HG02571 (cell line): ENCODE measurements around the gene GTF2H4.
"Not testable (repeated sequence)": the region's sequence is repeated elsewhere in the genome, so short reads cannot be mapped to it uniquely, and the experiment has no call there.

ENCODE experiments used
- ATAC-seq: cut with Tn5 transposase; IDR thresholded peaks from one replicate; pipeline ENCODE4 v1.9.1; 2021; ENCODE audit warnings: mild to moderate bottlenecking, moderate library complexity; ENCODE audit not compliant: unreplicated experiment

GTF2H4 gene

DNA sequence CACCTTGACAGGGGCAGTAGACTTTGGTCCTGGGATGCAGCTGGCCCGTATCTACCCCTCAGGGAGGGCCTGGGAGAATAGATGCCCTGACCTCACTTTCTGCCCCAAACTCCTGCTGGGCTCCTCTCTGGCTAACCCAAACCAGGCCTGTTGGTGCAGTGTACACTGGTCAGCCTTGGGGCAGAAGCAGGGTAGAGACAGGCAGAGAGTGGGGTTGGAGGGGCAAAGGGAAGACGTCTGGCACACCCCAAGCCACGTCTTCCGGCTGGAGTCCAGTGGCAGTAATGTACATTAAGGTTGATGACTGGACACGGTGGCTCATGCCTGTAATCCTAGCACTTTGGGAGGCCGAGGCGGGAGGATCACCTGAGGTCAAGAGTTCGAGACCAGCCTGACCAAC lies 14.3 kb upstream of the GTF2H4 start:
- ATAC-seq, result no peak

DNA sequence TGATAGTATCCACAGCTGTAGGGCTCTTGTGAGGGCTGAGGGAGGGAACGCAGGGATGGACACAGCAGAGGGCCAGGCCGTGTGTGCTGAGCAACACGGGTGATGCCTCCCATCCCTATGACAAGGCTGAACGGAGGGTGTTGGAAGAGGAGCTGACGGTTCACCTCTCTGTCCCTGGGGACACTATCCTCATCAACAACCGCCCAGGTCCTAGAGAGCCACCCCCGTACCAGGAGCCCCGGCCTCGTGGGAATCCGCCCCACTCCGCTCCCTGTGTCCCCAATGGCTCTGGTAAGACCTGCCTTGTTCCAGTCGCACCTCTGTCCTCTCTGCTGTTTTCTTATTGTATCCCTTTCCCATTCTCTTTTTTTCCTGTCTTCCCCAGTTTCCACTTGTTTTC lies 13.6 kb upstream of the GTF2H4 start:
- no peak for ATAC-seq

DNA sequence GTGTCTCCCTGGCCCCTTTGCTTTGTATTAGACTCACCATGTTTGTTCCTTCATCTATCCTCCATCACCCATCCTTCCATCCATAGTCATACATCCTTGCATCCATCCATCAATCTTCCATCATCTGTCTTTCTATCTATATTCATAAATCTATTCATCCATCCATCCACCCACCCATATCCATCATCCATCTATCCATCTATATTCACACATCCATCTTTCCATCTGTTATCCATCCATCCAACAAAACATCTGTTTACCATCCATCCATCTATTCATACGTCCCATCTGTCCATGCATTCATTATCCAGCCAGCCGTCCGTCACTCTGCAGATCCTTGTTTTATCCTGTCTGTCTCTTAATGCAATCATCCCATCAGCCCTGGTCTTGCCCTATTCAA lies 13.1 kb upstream of the GTF2H4 start:
- ATAC-seq, result no peak

DNA sequence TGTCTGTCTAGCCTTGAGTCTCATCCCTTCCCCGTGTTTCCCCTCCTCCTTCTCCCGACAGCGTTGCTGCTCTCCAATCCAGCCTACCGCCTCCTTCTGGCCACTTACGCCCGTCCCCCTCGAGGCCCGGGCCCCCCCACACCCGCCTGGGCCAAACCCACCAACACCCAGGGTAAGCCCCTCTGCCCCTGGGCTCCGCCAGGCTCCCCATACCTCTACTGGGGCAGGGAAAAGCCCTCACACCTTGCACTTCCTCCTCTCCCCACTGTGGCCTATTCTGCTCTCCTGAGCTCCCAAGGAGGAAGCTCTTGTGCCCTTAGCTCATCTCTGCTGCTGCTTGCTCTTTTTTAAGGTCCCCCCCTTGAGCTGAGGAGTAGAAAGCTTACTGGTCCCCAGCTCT lies 12.7 kb upstream of the GTF2H4 start:
- ATAC-seq, result no peak

DNA sequence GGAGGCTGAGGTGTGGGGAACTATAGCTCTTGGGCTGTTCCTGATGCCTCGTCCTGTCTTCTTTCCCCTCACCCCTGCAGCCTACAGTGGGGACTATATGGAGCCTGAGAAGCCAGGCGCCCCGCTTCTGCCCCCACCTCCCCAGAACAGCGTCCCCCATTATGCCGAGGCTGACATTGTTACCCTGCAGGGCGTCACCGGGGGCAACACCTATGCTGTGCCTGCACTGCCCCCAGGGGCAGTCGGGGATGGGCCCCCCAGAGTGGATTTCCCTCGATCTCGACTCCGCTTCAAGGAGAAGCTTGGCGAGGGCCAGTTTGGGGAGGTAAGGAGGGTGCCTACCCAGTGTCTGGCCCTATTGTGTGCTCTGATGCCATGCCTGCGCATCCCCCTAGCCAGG lies 11.5 kb upstream of the GTF2H4 start:
- no peak for ATAC-seq

DNA sequence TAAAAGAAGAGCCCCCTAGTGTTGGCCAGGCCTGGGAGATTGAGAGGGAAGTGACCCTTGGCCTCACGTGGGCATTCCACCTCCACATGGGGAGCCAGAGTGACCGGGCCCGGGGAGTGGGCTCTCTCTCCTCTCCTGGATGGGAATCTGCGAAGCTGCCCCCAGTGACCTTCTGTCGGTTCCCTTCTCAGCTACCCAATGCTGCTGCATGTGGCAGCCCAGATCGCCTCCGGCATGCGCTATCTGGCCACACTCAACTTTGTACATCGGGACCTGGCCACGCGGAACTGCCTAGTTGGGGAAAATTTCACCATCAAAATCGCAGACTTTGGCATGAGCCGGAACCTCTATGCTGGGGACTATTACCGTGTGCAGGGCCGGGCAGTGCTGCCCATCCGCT lies 10.1 kb upstream of the GTF2H4 start:
- no peak for ATAC-seq

DNA sequence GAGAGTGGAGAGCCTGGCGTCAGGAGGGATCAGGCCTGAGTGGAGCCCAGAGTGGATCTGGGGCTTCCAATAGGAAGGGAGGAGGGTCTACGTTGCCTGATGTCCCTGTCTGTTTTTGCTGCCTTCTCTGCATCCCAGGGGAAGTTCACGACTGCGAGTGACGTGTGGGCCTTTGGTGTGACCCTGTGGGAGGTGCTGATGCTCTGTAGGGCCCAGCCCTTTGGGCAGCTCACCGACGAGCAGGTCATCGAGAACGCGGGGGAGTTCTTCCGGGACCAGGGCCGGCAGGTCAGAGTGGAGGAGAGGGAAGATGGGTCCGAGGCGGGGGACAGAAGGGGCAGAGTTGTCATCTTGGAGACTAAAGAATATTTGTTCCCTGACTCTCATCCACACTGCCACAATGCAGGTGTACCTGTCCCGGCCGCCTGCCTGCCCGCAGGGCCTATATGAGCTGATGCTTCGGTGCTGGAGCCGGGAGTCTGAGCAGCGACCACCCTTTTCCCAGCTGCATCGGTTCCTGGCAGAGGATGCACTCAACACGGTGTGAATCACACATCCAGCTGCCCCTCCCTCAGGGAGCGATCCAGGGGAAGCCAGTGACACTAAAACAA lies 9.2 kb upstream of the GTF2H4 start:
- ATAC-seq, result no peak

DNA sequence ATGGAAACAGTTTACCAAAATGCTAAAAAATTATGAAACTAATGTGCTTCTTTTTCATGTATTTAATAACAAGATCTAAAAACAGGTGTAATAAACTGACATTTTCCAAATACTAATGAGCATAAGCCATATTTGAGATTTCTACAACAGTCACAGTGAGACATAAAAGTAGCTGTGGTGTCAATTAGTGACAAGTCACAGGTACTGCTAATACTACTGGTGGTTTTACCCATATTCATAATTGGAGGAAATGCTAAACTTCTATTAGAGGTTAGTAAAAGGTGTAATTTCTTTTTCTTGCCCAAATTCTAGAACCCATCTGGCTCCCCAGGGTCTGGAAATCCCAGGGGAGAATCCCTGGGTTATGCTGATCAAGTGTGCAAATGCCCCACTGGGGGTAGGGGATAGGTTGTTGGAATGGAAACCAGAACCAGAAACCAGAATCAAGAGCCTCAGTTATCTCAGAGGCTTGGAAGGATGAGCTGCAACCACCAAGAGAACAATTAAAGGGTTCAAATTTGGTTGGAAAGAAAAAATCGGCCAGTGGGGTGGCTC lies 7.1 kb upstream of the GTF2H4 start:
- no peak for ATAC-seq

DNA sequence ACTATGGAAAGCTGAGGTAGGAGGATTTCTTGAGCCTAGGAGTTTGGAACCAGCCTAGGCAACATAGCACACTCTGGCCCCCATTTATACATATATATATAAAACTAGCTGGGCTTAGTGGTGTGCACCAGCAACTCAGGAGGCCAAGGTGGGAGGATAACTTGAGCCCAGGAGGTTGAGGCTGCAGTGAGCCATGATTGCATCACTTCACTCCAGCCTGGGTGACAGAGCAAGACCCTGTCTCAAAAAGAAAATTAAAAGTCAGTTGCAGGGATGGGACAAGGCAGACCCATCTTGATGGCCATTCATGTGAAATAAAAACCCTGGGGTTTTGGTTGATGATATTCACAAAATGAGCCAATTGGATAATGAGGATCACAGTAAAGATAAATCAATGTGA lies 6.6 kb upstream of the GTF2H4 start:
- no peak for ATAC-seq

DNA sequence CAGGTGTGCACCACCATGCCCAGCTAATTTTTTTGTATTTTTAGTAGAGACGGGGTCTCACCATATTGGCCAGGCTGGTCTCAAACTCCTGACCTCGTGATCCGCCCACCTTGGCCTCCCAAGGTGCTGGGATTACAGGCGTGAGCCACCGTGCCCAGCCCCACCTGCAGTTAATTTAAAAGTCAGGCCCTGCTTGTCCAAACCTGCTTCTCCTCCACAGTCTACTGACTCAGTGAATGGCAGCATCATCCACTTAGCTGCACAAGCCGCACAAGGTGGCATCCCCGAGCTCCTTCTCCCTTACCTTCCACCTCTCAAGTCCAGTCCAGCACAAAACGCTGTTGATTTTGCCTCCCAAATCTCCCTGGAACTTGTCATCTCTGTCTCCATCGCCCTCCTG lies 5.8 kb upstream of the GTF2H4 start:
- ATAC-seq, result not testable (repeated sequence)

DNA sequence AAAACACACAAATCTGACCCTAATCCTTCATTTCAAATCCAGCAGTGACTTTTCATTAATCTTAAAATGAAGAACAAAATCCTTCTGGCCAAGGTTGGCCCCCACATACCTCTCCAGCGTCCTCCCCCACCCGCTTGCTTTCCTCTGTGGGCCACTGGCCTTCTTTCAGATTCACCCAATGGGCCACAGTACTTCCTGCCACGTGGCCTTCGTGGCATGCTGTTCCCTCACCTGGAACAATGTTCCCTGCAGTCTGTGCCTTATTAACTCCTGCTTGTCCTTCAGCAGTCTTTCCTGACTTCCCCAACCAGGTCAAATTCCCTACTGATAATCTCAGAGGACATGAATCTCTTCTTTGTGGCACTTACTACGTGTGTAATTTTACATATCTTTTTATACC lies 5.3 kb upstream of the GTF2H4 start:
- no peak for ATAC-seq

DNA sequence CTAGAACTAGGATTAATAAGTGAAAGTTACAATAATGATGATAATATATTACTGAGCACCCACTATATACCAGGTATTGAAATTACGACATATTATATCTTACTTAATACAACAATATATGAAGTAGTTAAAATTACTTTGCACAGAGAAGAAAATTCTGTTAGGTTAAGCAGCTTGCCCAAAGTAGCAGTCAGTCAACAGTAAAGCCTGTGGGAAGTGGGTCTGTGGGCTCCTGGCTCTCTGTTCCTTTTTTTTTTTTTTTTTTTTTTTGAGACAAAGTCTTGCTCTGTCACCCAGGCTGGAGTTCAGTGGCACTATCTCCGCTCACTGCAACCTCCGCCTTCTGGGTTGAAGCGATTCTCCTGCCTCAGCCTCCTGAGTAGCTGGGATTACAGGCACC lies 4.8 kb upstream of the GTF2H4 start:
- ATAC-seq, result no peak

DNA sequence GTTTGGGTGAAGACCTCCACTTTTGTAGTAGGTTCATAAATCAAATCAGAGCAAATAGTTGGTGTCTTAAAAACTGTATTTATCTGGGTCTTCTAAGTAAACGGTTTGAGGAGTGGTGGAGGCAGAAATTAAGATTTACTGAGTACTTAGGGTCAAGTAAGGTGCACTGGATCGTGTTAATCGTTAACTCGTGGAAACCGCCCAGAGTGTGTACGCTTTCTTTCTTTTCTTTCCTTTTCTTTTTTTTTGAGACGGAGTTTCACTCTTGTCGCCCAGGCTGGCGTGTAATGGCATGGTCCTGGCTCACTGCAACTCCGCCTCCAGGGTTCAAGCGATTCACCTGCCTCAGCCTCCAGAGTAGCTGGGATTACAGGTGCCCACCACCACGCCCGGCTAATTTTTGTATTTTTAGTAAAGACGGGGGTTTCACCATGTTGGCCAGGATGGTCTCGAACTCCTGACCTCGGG lies 683 bp upstream of the GTF2H4 start:
- not testable (repeated sequence) for ATAC-seq

DNA sequence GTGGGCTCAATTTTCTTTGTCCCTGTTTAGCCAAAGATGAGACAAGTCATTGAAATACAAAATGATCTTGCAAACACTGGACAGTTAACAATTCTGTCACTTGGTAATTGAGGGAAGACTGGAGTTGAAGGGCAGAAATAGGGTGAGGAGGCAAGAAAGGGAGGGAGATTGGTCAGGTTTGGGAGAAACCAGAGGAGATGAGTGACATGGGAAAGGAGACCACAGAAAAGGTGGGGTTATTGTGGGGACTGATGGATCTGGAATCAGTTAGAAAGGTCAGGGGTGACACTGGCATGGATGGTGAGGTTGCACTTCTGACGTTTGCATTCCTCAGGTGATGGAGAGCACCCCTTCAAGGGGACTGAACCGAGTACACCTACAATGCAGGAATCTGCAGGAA lies 693 bp downstream of the GTF2H4 start:
- ATAC-seq, result no peak

DNA sequence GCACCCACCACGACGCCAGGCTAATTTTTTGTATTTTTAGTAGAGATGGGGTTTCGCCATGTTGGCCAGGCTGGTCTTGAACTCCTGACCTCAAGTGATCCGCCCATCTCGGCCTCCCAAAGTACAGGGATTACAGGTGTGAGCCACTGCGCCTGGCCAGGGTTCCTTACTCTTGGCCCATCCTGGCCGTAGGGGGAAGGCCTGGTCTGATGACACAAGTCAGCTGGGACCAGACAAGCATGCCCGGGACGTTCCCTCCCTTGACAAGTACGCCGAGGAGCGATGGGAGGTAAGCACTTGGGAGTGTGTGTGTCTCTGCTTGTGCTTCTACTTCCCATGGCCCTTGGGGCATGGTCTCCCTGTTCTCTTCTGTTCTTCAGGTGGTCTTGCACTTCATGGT lies 2.5 kb downstream of the GTF2H4 start:
- ATAC-seq, result not testable (repeated sequence)

DNA sequence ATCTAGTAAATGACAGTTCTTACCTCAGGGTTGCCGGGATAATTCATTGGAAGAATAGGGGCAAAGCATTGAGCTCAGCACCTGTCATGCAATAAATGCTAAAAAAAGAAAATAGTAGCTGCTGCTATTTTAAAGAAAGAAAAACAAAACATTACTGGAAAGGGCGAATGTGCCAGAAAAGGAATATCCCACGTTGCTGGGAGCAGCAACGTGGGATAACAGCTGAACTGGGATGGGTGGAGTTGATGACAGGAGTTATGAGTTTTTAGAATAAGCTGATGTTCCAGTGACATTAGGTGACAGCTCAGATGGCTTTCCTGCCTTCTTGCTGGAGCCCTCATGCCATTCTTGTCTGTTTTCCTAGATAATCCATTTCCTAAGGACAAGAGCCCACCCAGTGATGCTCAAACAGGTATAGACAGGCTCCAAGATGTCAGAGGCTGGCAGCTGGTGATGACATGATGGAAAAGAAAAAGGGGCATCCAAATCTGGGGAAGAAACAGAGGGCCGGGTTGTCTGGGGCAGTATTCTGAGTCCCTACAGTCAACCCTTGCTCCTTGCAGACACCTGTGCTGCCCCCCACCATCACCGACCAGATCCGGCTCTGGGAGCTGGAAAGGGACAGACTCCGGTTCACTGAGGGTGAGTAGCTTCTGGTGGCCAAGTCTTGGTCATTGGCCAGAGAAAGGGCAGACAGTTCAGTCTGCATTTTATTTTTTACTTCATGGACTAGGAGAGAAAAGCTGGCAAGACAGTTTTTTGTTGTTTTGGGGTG lies 4.9 kb downstream of the GTF2H4 start:
- ATAC-seq, result no peak

DNA sequence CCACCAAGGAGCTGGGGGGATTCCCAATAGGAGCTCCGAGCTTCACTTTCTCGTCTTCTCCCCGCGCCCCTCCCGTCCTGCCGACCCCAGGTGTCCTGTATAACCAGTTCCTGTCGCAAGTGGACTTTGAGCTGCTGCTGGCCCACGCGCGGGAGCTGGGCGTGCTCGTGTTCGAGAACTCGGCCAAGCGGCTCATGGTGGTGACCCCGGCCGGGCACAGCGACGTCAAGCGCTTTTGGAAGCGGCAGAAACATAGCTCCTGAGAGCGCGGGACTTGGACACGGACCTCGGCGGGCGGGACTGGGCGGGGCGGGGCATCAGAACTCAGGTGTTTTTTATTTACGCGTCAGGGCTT lies 5.7 kb downstream of the GTF2H4 start:
- peak; percentile 23 for ATAC-seq

DNA sequence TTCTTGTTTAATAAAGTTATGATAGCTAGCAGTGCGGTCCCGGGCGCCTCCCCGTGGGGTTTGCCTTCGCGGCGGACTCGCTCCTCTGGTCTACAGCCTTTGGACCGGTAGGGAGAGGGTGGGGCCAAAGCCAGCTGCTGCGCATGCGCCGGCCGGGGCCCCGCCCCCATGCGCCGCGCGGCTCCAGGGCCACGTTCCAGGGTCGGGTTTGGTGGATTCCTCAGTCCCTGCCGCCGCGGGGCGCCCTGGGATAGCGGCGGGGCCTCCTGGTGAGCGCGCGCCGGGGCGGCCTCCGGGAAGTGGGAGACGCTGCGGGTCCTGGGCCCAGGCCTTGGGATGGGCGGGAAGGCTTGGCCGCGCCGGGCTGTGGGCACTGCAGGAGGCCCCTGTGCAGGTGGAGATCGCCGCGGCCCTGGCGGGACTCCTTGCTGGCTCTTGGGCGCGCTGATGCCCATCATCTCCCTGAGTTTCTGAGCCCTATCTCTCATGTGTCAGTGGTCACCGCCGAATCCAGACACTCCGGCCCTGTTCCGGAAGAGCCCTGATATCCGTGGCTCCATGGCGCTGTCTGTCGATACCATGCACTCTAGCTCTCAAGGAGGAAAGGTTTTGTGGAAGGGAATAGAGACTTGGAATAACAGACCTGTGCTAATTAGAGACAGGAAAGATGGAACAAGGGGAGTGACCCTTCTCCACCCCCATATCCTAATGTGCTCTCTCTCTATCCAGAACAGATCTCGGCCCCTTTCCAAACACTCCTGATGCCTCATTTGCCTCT lies 6.3 kb downstream of the GTF2H4 start, which contains the start of gene VARS2:
Gene VARS2, plus strand, starts transcription at position 163 of the 778 bp plus-strand sequence. Its CDS starts 599 bp downstream, at position 762.
- ATAC-seq, result peak; percentile 84

DNA sequence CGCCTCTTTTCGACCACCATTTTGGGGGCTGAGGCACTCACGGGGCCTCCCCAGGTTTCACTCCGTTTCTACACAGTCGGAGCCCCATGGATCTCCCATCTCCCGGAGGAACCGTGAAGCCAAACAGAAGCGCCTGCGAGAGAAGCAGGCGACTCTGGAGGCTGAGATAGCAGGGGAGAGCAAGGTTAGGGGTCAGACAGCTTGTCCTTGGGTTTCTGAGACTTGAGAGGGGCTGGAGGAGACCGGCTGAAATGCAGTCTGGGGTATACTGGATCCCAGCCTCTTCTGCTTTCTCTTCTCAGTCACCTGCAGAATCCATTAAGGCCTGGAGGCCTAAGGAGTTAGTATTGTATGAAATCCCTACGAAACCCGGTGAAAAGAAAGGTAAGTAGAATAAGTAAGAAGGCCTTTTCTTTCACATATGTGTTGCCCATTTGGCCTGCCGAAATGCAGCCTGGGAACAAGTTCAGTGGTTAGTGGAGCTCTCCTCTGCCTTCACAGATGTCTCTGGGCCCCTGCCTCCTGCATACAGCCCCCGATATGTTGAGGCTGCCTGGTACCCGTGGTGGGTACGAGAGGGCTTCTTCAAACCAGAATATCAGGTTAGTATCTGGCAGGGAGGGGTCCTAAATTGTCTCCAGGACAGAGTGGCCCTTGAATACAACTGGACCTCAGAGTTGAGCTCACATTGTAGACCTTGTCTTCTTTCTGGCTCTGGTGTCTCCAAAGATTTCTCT lies 7.0 kb downstream of the GTF2H4 start:
- no peak for ATAC-seq

DNA sequence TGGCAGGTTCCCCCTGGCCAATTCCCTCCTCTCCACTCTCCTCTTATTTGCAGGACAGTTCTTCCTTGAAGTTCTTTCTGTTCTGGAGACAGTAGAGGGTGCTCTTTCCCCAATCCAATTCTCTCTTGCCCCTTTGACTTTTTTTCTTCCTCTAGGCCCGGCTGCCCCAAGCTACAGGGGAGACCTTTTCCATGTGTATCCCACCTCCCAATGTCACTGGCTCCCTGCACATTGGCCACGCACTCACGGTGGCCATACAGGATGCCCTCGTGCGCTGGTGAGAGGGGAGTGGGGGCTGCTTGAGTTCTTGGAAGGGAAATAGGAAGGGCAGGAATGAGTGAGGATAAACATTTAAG lies 7.6 kb downstream of the GTF2H4 start:
- no peak for ATAC-seq

DNA sequence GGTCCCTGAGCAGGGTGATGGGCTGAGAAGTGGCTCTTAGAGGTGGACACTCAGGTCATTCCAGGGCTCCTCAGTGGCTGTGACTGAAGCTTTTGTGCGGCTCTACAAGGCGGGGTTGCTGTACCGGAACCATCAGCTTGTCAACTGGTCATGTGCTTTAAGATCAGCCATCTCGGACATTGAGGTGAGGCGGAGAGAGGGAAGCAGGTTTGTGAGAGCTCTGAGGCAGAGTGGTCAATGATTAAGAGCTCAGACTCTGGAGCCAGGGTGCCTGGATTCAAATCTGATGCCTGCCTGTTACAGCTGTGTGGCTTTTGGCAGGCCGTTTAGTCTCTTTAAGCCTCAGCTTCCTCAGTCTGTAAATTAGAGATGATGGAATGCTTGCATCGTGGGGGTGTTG lies 9.0 kb downstream of the GTF2H4 start:
- no peak for ATAC-seq
